HG02840 (cell line): ENCODE measurements around the gene STX16.

ENCODE experiments used
- ATAC-seq: cut with Tn5 transposase; IDR thresholded peaks from one replicate; pipeline ENCODE4 v1.9.1; 2021; ENCODE audit warnings: mild to moderate bottlenecking, moderate library complexity, moderate number of reproducible peaks; ENCODE audit not compliant: unreplicated experiment, low FRiP score

Gene STX16

GRCh38 chr20:58618351-58619076 is 32.6 kb upstream of the STX16 start:
- ATAC-seq: no peak

- no peak for ATAC-seq
Measured at GRCh38 chr20:58619077-58619863, 31.8 kb upstream of the STX16 start.

- ATAC-seq: no peak
Measured at GRCh38 chr20:58619864-58620431, 31.1 kb upstream of the STX16 start.

- no peak for ATAC-seq
Measured at GRCh38 chr20:58621906-58622548, 29.1 kb upstream of the STX16 start.

- no peak for ATAC-seq
Measured at GRCh38 chr20:58622671-58623578, 28.2 kb upstream of the STX16 start.

GRCh38 chr20:58623579-58624473 is 27.3 kb upstream of the STX16 start:
- no peak for ATAC-seq

- ATAC-seq: no peak
Measured at GRCh38 chr20:58624687-58625086, 26.4 kb upstream of the STX16 start.

- no peak for ATAC-seq
Measured at GRCh38 chr20:58625585-58625984, 25.5 kb upstream of the STX16 start.

GRCh38 chr20:58626051-58626450 is 25.0 kb upstream of the STX16 start:
- no peak for ATAC-seq

GRCh38 chr20:58627212-58628072 is 23.6 kb upstream of the STX16 start:
- no peak for ATAC-seq

GRCh38 chr20:58628491-58629214 is 22.4 kb upstream of the STX16 start:
- no peak for ATAC-seq

GRCh38 chr20:58629215-58629580 is 21.9 kb upstream of the STX16 start:
- no peak for ATAC-seq

GRCh38 chr20:58630063-58630462 is 21.0 kb upstream of the STX16 start:
- ATAC-seq: no peak

GRCh38 chr20:58633161-58634053 is 17.7 kb upstream of the STX16 start:
- no peak for ATAC-seq

- ATAC-seq: no peak
Measured at GRCh38 chr20:58634059-58634458, 17.0 kb upstream of the STX16 start.

GRCh38 chr20:58634521-58635278 is 16.4 kb upstream of the STX16 start:
- ATAC-seq: no peak
